ENCODE results near the gene CD9.

Gene CD9

DNA sequence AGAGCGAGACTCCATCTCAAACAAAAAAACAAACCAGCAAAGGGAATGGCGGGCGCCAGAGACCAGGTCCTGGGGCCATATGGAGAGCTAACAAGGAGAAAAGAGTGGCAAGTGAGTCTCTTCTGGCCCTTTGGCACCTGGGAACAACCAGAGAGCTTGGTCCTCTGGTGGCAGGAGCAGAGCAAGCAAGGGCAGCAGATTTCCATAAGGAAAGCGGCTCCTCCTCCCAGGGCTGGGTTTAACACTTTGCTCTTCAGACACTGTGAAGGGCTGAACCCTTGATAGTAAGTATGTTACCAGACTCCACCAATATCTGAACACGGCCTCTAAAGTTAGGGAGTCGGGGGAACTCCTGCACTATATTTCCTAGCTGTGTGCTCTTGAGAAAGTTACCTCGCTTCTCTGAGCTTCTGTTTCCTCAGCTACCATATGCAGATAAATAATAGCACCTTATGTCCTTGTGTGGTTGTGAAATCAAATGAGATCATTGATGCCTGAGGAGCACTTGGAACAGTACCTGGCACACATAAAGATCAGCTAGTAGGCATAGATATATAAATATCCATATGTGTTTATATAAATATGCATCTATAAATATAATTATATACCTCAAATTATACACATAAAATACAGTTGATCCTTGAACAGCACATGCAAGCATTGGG is 76.9 kb downstream of the CD9 start:
- no peak for FAIRE-seq

DNA sequence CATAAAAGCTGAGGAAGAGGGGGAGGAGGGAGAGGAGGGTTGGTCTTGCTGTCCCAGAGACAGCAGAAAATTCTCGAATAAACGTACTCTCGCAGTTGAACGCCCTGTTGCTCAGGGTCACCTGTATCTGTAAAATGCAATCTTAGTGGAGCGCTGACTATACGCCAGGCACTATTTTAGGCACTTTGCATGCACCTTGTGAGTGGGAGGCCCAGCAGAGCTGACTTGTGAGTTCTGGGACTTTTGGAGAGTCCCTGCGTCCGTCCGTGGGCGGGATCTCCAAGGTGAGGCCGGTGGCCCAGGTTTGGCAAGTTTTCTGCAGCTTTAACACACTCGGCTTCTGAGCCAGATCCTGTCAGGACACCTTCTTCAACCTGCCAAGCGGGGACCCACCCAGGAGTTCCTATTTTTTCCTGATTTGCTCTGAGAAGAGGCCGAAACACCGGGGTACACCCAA is 77.8 kb downstream of the CD9 start:
- FAIRE-seq = no peak

DNA sequence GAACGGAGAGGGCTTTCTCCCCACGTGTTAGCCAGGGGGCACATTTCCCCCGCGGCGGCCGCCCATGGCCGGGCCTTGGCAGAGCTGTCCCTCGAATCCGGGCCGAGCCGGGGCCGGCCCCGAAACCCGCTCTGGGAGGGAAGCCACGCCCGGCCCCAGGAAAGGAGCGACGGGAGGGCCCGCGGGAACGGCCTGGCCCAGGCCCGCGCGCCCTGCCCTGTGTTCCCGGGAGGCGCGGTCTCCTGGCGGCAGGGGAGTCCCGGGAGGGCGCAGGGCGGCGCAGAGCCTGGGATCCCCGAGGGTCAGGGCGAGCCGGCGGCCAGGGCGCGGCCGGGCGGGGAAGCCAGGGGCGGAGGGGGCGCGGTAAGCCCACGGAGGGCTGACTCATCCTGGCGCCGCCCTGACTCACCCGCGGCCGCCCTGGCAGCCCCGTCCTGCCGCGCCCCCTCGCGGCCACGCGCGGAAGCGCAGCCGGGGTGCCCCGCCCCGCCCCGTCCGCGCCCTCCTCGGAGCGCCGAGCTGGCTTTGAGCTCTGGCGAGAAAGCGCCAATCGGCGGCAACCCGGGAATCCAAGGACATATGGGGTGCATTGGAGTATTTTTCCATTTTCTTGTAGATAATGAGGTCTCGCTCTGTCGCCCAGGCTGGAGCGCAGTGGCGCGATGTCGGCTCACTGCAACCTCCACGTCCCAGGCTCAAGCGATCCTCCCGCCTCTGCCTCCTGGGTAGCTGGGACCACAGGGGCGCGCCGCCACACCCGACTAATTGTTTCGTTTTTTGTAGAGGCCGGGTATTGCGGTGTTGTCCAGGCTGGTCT is 78.4 kb downstream of the CD9 start:
- no peak for FAIRE-seq

DNA sequence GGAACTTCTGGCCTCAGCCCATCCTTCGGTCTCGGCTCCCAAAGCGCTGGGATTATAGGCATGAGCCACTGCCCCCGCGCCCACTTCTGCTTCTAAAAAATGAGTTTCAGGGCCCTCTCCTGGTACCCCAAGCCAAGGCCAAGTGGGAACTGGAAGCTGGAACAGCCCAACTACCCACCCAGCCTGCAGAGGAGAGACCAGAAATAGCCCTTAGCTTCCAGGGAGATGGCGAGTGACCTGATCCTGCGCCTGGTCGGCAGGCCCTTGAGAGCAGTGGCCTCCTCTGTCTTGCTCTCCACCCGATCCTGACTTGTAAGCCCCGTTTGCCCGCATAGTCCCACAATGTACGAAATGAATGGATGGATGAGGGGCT is 79.0 kb downstream of the CD9 start:
- FAIRE-seq = no peak

DNA sequence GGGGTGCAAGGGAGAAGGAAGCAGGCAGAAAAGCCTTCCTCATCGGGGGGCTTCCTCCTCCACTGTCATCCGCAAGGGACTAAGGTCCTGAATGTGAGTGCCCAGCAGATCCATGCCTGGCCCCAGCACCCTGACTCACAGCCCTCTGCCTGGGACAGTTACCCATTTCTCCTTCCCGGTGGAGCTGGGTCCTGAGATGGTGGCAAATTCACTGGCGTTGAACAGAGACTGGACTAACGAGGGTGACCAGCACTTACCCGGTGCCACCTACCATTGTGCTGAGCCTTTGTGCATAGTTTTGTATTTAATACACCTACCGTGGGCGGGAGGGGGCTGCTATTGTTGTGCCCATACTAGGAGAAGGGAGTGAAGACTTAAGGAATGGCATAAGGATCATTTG is 79.4 kb downstream of the CD9 start:
- no peak for FAIRE-seq

DNA sequence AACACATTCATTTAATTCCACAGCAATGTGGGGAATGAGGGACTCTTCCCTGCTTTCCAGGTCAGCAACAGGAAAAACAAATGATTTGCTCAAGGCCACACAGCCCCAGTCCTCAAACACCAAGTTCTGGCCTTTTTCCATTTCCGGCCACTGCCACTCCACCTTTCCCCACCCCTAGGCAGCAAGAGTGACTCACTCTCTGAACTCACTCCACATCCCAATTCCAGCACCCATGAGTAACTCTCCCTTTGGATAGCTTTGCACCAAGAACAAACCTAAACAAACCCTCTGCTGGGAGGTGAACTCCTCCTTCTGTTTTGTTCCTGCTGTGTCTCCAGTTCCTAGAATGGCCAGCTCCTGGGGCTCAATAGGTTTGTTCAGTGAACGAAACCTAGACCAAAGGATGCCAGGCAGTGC is 79.9 kb downstream of the CD9 start:
- no peak for FAIRE-seq

DNA sequence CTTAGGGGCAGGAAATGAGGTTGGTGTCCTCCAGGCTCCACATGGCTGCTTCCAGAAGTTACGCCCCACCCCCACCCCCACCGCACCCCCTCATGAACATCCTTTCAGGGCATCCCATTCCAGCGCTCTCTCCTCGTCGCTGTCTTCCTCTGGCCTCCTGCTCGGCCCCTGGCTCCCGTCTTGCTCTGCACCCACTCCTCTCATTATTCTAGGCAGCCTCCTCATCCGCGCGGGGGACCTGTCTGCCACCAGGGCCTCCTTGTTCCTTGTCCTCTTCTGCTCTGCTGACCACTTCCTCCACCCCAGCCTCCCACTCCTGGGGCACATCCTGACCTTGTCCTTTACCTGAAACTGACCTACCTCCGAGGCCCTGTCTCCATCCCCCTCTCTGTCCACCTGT is 80.5 kb downstream of the CD9 start:
- FAIRE-seq = no peak

DNA sequence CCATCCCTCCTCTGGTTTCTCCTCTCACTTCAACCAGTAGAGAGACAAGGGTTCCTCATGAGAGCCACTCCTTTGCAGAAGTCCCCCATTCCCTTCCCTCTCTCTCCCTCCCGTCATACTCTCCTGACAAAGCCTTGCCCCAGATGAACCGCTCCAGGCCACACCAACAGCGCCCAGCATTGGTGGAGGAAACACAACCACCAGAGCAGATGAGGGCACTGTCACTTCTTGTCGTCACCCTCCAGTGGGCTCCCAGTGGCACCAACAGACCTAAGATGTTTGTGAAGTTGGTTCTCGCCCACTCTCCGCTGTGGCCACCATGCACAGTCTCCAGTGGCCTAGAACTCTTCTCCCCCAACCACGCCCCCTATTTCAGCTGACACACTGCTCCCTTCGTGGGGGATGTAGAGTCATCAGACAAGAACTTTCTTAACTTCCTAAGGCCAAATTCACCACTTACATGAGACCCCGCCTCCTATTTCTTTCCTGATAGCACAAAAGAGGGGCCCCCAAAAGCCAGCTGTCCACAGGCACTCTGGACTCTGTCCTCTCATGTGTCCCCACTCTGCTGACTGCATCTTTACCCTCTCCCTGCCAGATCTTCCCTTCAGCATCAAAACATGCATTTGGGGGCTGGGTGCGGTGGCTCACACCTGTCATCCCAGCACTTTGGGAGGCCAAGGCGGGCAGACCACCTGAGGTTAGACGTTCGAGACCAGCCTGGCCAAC is 81.0 kb downstream of the CD9 start:
- no peak for FAIRE-seq

DNA sequence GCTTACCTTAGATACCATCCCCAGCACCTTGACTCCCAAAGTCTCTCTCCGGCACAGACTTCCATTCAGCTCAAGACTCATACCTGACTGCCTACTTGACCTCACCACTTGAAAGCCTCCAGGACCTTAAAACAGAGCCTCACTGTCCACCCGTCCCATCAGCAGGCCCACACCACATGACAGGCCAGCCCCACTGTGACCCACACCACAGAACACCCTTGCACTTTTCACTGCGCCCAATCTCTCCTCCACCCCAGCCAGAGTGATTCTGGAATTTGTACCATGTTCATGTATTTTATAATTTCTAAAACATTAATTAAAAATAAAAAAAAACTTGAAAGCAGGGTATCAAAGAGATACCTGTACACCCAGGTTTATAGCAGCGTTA is 82.2 kb downstream of the CD9 start:
- FAIRE-seq = no peak

DNA sequence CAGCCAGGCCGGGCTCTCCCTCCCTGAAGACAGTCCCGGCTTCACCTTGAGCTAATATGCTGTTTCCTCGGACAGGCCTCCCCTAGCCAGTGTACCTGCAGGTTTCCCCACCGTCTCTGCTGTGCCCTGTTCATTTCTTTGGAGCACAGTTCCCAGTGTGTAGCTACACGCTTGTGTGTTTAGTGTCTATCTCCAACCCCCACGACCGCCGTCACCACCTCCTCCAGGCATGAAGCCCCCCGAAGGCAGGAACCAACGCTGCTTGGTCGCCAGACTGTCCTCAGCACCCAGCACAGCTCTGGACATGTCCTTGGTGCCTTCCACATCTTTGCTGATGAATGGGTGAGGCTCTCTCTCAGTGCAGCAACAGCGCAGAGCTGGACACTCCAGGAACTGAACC is 84.1 kb downstream of the CD9 start:
- FAIRE-seq = no peak

DNA sequence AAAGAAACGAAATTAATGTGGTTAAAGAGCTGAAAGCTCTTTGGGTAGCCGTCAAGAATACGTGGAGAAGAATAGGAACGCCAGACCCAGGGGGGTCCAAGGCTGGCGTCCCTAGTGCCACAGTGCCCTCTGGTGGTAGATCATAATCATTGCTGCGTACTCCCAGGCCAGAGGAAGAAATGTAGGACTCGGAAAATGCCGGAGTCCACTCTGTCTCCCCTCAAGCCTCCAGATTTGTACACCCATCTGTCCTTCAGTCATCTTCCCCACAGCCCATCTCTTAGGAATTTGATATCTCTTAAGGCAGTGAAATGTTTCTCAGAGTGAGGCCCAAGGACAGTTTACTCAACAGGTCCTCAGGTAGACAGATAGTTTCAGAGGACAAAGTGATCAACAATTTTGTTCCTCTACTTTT is 84.9 kb downstream of the CD9 start:
- no peak for FAIRE-seq

DNA sequence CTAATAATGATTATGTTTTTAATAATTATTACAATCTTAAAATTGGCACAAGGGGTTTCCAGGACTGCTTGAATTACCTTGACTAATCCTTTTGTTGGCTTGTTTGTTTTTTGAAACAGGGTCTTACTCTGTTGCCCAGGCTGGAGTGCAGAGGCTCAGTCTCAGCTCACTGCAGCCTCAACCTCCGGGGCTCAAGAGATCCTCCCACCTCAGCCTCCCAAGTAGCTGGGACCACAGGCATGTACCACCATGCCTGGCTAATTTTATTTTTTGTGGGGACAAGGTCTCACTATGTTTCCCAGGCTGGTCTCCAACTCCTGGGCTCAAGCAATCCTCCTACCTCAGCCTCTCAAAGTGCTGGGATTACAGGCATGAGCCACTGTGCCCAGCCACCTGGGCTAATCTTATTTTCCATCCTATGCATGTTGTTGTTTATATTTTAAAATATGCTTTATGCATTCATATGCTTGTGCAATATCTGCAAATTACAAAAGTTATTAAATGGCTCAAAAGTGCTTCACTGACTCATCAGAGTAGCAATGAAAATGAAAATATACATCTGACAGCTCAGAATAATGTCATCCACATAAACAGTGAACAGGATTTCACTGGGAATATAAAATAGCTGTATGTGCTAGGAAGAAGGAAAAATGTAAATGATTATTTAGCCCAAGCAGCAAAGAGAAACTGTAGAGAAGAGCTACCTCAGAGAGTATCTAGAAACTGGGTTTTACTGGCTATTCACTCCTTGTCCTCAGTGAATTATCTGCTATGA is 85.5 kb downstream of the CD9 start:
- FAIRE-seq = no peak
